Upper lobe of left lung (tissue), 4 donors: ENCODE results near the gene MCF2L.

Experiments used
- EP300 ChIP-seq, 4 donors: sonication (generic); formaldehyde crosslinking; IDR thresholded peaks; one replicate each; pipeline ENCODE4 v1.5.1; 2017; ENCODE audit warnings: antibody characterized with exemption in 4 of 4, control low read depth in 2 of 4
- POLR2A ChIP-seq, 4 donors: fragments of 450-650 bp; IDR thresholded peaks; one replicate each; pipeline ENCODE4 v1.5.1; 2016 to 2017; ENCODE audit warnings: antibody characterized with exemption in 4 of 4, mild to moderate bottlenecking in 2 of 4
- POLR2AphosphoS5 ChIP-seq, 2 donors: sonication (generic); formaldehyde crosslinking; IDR thresholded peaks; one replicate each; pipeline ENCODE4 v1.5.1; 2017; ENCODE audit warnings: antibody characterized with exemption in 2 of 2
- TF ChIP-seq, protein P1 (sequence below), 6 experiments: fragments of 450-650 bp in 4 of 6; fragments of 200-600 bp in 2 of 6; sonication (generic) in 2 of 6; IDR thresholded peaks; one replicate each; pipeline ENCODE4 v1.5.1; 2016 to 2019; ENCODE audit warnings: antibody characterized with exemption in 6 of 6

DNA sequence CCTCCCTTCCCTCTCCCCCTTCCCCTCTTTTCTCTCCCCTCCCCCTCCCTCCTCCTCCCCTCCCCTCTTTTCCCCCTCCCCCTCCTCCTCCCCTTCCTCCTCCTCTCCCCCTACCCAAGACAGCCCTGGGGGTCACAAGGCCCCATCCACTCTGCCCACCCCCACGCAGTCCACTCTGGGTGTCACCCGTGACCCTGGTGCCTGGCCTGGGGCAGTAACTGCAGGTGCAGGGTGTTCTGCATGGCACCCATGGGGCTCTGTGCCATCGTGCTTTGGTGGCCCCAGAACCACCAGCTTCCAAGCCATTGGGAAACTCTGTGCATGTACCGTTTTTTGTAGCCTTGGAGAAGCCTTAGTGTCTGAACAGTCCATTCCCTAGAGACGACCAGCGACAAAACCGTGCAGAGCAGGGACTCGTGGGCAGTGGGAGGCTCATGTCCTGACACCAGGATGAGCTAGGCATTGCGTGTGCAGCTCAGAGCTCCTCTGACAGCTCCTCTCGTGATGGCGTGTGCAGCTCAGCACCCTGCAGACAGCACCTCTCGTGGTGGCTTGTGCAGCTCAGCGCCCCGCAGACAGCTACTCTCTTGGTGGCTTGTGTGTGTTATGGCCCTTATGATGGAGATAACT is 92.9 kb downstream of the MCF2L start:
- TF ChIP-seq POLR2AphosphoS5 (IDR thresholded peaks at IDR 0.05) (no peak), EP300 (IDR thresholded peaks at IDR 0.05) (no peak), POLR2A (IDR thresholded peaks at IDR 0.05) (no peak)
- TF ChIP-seq, protein P1, sequence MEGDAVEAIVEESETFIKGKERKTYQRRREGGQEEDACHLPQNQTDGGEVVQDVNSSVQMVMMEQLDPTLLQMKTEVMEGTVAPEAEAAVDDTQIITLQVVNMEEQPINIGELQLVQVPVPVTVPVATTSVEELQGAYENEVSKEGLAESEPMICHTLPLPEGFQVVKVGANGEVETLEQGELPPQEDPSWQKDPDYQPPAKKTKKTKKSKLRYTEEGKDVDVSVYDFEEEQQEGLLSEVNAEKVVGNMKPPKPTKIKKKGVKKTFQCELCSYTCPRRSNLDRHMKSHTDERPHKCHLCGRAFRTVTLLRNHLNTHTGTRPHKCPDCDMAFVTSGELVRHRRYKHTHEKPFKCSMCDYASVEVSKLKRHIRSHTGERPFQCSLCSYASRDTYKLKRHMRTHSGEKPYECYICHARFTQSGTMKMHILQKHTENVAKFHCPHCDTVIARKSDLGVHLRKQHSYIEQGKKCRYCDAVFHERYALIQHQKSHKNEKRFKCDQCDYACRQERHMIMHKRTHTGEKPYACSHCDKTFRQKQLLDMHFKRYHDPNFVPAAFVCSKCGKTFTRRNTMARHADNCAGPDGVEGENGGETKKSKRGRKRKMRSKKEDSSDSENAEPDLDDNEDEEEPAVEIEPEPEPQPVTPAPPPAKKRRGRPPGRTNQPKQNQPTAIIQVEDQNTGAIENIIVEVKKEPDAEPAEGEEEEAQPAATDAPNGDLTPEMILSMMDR (IDR thresholded peaks at IDR 0.05), result no peak
